Effector memory CD4-positive, alpha-beta T cell (primary cell): Measurements from ENCODE around the gene OTOS.

Experiments
- DNase-seq, 3 donors: peaks; one replicate each; pipeline ENCODE4 v3.0.0-alpha.2; 2020
- H3K27ac ChIP-seq: 2 replicates; pipeline ENCODE4 v1.7.0; 2013; ENCODE audit warnings: mild to moderate bottlenecking, low read length, moderate library complexity; ENCODE audit not compliant: insufficient read depth, poor library complexity, severe bottlenecking
- H3K27me3 ChIP-seq: replicated peaks from 2 replicates; pipeline ENCODE4 v1.7.0; 2013; ENCODE audit warnings: mild to moderate bottlenecking, low read length; ENCODE audit not compliant: insufficient read depth, control insufficient read depth, poor library complexity, severe bottlenecking
- H3K36me3 ChIP-seq: 2 replicates; pipeline ENCODE4 v1.7.0; 2013; ENCODE audit warnings: mild to moderate bottlenecking, low read length, moderate library complexity; ENCODE audit not compliant: control insufficient read depth, insufficient read depth
- H3K4me1 ChIP-seq: 2 replicates; pipeline ENCODE4 v1.7.0; 2013; ENCODE audit warnings: low read length, mild to moderate bottlenecking; ENCODE audit not compliant: control insufficient read depth, insufficient read depth, poor library complexity, severe bottlenecking
- H3K4me3 ChIP-seq: 2 replicates; pipeline ENCODE4 v1.7.0; 2013; ENCODE audit warnings: low read length, low read depth, mild to moderate bottlenecking; ENCODE audit not compliant: insufficient read depth, poor library complexity, severe bottlenecking
- H3K9me3 ChIP-seq: 2 replicates; pipeline ENCODE4 v1.7.0; 2013; ENCODE audit warnings: mild to moderate bottlenecking, low read length, moderate library complexity; ENCODE audit not compliant: control insufficient read depth

The OTOS gene

GRCh38 chr2:240131296-240131695 is 9.2 kb downstream of the OTOS start:
- no peak for DNase-seq
- Histone ChIP-seq H3K36me3 (peaks cover 63% of the 10 kb centered on the region), H3K9me3 (no peaks in the 10 kb centered on the region)

GRCh38 chr2:240130393-240131195 is 9.9 kb downstream of the OTOS start:
- no peaks in the 10 kb centered on the region for H3K27me3 ChIP-seq
- H3K36me3 ChIP-seq = peaks cover 63% of the 10 kb centered on the region
- no peak overlapping the region for H3K27ac ChIP-seq
- H3K4me1 ChIP-seq = peaks cover 4% of the 10 kb centered on the region
- no peak for DNase-seq
- no peaks in the 10 kb centered on the region for H3K9me3 ChIP-seq
- no peak overlapping the region for H3K4me3 ChIP-seq

More at GRCh38 chr2:240131296-240131695, 9.2 kb downstream of the OTOS start:
- no peaks in the 10 kb centered on the region for H3K27me3 ChIP-seq
- no peak overlapping the region for H3K4me3 ChIP-seq
- H3K4me1 ChIP-seq = peaks cover 4% of the 10 kb centered on the region
- H3K27ac ChIP-seq = no peak overlapping the region

GRCh38 chr2:240129731-240130392 is 10.6 kb downstream of the OTOS start:
- no peak for DNase-seq
- no peak overlapping the region for H3K4me3 ChIP-seq
- H3K9me3 ChIP-seq = no peaks in the 10 kb centered on the region
- no peaks in the 10 kb centered on the region for H3K4me1 ChIP-seq
- H3K36me3 ChIP-seq = peaks cover 63% of the 10 kb centered on the region
- H3K27ac ChIP-seq = no peak overlapping the region
- H3K27me3 ChIP-seq = no peaks in the 10 kb centered on the region

- no peak for DNase-seq
- peaks cover 63% of the 10 kb centered on the region for H3K36me3 ChIP-seq
- H3K9me3 ChIP-seq = no peaks in the 10 kb centered on the region
Measured at GRCh38 chr2:240129311-240129710, 11.1 kb downstream of the OTOS start.

GRCh38 chr2:240128608-240129145 is 11.8 kb downstream of the OTOS start:
- no peak for DNase-seq
- Histone ChIP-seq H3K27me3 (no peaks in the 10 kb centered on the region), H3K27ac (no peak overlapping the region), H3K36me3 (peaks cover 62% of the 10 kb centered on the region), H3K9me3 (no peaks in the 10 kb centered on the region), H3K4me1 (no peaks in the 10 kb centered on the region), H3K4me3 (no peak overlapping the region)

More at GRCh38 chr2:240129311-240129710, 11.1 kb downstream of the OTOS start:
- H3K4me1 ChIP-seq = no peaks in the 10 kb centered on the region
- no peak overlapping the region for H3K27ac ChIP-seq
- H3K27me3 ChIP-seq = no peaks in the 10 kb centered on the region
- no peak overlapping the region for H3K4me3 ChIP-seq

GRCh38 chr2:240127911-240128607 is 12.4 kb downstream of the OTOS start:
- H3K36me3 ChIP-seq = peaks cover 55% of the 10 kb centered on the region

GRCh38 chr2:240127191-240127750 is 13.2 kb downstream of the OTOS start:
- H3K27me3 ChIP-seq = no peaks in the 10 kb centered on the region
- no peaks in the 10 kb centered on the region for H3K9me3 ChIP-seq
- H3K36me3 ChIP-seq = peaks cover 48% of the 10 kb centered on the region
- H3K27ac ChIP-seq = no peak overlapping the region
- H3K4me1 ChIP-seq = no peaks in the 10 kb centered on the region
- DNase-seq = no peak
- H3K4me3 ChIP-seq = no peak overlapping the region

More at GRCh38 chr2:240127911-240128607, 12.4 kb downstream of the OTOS start:
- no peaks in the 10 kb centered on the region for H3K27me3 ChIP-seq
- DNase-seq = no peak
- H3K9me3 ChIP-seq = no peaks in the 10 kb centered on the region
- no peaks in the 10 kb centered on the region for H3K4me1 ChIP-seq
- H3K27ac ChIP-seq = no peak overlapping the region
- H3K4me3 ChIP-seq = no peak overlapping the region

GRCh38 chr2:240126731-240127130 is 13.7 kb downstream of the OTOS start:
- DNase-seq = no peak
- peaks cover 42% of the 10 kb centered on the region for H3K36me3 ChIP-seq

GRCh38 chr2:240125742-240126141 is 14.7 kb downstream of the OTOS start:
- peaks cover 33% of the 10 kb centered on the region for H3K36me3 ChIP-seq
- H3K9me3 ChIP-seq = no peaks in the 10 kb centered on the region
- no peak for DNase-seq
- H3K27me3 ChIP-seq = no peaks in the 10 kb centered on the region
- H3K4me1 ChIP-seq = no peaks in the 10 kb centered on the region
- no peak overlapping the region for H3K4me3 ChIP-seq
- H3K27ac ChIP-seq = no peak overlapping the region

More at GRCh38 chr2:240126731-240127130, 13.7 kb downstream of the OTOS start:
- H3K9me3 ChIP-seq = no peaks in the 10 kb centered on the region
- H3K27ac ChIP-seq = no peak overlapping the region
- no peak overlapping the region for H3K4me3 ChIP-seq
- no peaks in the 10 kb centered on the region for H3K27me3 ChIP-seq
- no peaks in the 10 kb centered on the region for H3K4me1 ChIP-seq
